Neuronal stem cell (in vitro differentiated cells): Measurements from ENCODE around the gene PRPF6. TPM values are rescaled to one million over a fixed set of nuclear protein-coding genes. Genes with fewer than 3 reads are reported as not detected.

Experiments used
- small RNA-seq: library from polyadenylated mRNA; stranded (forward); fragments of <200 nt; extraction: miRNeasy Mini kit (QIAGEN cat#:217004); gene quantifications from one replicate; pipeline ENCODE3, GENCODE V24; 2013; ENCODE audit not compliant: insufficient read depth

The PRPF6 gene

Small RNAs within 50 kb of the gene (small RNA-seq; reads per million reads assigned to genes)
- not detected for gene AL355803.1
- gene MIR647: not detected
- gene MIR6813: not detected
